ENCODE data around the gene RNF43.
A peak's percentile ranks its signal among the peaks of the same experiment; 100 is the strongest.
"Not testable (repeated sequence)": the region's sequence is repeated elsewhere in the genome, so short reads cannot be mapped to it uniquely, and the experiment has no call there.

The RNF43 gene

DNA sequence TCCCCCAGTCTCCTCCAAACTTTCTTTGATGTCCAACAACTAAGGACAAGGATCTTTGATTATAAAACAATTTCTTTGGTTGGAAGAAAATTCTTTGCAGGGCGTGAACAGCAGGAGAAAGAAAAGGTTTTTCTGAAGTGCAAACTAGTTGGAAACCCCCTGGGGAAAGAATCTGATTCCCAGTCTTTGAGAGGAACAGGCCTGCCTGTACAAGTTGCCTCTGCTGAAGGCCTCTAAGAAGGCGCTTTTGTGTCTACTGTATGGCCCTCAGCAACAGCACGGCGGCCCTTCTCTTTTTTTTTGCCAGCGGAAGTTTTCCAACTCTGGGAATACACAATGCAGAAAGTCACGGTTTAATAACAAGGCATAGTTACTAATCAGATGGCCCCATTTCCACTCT, 14.0 kb downstream of the RNF43 start:
- no peak for ATAC-seq

DNA sequence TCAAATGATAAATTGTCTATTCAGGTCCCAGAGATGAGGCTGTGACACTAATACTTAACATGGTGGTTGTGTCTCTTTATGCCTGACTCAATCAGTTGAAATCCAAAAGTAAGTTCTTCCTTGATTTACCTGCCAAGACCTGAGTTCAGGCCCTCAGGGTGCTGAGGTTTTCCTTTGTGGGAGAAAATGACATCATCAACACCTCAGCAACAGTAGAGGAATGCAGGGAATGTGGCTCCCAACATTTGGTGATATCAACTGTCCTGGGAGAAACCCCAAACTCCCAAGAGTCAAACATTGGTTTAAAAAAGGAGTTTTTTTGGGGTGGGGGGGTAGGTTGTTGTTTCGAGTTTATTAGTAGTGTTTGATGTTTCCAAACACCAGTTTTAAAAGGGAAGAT, 14.7 kb downstream of the RNF43 start:
- ATAC-seq = no peak

DNA sequence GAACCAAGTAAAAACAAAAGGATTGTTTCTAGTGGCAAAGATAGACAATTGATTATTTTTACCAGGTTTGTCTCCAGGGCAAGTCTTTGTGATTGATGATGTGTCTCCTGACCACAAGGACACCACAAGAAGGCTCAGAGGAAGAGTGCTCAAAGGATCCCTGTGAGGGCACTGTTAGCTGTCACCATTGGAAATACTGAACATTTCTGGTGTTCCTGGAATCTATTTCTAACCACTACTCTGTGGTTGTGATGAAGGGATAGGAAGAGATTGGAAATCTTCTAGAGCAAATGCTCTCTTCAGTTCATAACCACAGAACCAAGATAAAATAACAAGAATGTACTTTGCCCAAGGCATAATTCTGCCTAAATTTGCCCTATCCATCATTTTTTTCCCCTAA, 15.3 kb downstream of the RNF43 start:
- no peak for ATAC-seq

DNA sequence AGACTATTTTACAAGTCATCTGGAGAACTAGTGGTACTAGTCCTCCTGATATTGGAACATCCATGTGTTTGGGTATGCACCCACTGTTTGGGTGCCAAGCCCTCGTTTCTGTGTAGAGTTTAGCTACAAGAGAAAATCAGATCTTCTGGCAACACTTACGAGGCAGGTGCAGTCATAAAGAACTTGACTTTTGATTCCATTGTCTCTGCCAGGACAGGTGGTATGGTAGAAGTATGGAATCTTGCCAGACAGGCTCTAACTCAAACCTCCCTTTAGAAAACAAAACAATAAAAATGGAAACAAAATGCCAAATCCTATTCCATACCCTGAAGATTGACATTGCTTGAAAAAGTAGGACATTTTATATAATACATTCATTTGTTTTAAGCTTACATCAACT, 16.0 kb downstream of the RNF43 start:
- ATAC-seq = no peak

DNA sequence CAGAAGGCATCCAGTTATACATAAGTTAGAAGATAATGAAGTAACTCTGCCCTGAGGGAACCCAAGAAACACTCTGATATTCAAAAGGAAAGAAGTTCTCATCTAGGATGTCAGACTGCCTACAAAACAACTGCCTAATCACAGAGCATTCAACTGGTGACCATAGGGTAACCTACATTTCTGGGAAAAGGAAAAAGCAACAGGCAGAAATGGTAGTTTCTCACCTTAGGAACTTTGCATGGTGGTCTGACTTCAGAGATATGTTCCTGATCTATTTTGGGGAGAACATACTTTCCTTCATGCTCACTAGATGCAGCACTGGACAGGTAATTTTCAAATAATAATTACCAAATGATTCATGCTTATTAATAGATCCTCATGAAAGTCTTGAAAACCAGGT, 16.5 kb downstream of the RNF43 start:
- no peak for ATAC-seq

DNA sequence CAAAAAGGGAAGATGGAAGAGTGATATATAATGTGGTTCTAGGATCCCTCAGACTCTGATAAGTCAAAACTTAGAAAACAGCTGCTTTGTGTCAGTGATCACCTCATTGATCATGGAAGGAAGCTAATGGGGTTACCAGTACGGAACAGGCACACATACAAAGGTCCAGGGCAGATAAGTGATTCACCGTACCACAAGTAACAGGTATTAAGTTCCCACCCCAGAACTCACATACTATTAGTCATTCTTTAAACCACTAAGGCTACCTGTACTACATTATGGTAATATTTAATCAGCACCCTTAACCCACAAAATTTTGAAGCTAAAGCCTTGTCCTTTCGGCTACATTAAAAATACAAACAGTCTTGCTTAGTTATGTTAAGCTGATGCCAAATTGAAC, 17.4 kb downstream of the RNF43 start:
- ATAC-seq = peak in 1 of 2 donors; percentile 53

DNA sequence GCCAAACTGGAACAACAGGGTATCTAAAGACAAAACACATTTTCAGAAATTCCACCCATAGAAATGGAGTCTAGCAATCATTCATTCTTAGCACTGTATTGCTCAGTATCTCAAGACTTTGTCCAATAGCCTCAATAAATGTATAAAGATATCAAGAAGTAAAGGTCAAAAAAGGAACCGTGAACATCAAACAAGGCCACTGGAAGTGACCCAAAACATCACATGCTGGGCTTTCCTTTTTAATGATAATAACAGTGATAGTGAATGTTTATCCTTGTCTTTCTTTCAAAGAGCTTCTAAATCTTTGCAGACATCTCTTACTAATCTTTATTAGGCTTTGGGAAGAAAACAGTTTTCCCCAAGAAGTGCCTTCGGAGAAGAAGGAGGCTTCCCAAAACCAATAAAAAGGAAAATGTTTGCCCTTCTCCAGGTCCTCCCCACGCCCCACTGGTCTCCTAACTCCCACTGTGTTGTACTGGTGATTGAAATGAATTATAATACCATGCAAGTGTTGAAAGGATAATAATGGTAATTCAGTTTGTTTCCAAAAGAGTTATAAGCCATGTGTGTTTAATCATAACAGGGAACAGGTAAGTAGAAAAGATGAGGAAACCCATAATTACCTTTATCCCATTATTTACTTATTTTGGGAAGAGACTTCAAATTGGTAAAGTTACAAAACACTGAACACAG, 18.6 kb downstream of the RNF43 start:
- no peak for ATAC-seq

DNA sequence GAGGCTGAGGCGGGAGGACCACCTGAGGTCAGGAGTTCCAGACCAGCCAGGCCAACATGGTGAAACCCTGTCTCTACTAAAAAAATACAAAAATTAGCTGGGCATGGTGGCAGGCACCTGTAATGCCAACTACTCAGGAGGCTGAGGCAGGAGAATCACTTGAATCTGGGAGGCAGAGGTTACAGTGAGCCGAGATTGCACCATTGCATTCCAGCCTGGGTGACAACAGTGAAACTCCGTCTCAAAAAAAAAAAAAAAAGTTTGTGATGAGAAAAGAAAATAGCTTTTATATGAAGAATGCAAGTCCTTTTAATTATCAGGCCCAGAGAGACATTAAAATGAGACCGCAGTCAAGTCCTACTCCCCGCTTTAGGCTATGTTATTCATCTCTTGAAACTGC, 19.9 kb downstream of the RNF43 start:
- ATAC-seq = not testable (repeated sequence)

DNA sequence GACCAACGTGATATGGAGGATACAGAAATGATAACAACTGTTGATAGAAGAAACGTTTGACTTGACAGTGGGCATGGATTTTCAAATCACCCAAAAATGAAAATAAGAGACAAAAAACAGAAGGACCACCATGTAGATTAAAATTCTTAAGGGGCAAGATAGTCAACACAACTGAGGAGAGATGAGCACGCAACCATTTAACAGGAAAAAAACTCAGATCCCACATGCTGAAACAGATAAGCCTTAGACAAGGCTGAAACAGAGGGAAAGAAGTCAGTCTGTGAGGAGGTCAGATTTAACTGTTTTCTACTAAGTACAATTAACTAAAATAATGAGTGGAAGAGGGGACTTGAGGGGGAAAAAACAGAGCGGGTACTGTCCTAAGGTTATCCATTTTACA, 21.2 kb downstream of the RNF43 start:
- ATAC-seq = no peak

DNA sequence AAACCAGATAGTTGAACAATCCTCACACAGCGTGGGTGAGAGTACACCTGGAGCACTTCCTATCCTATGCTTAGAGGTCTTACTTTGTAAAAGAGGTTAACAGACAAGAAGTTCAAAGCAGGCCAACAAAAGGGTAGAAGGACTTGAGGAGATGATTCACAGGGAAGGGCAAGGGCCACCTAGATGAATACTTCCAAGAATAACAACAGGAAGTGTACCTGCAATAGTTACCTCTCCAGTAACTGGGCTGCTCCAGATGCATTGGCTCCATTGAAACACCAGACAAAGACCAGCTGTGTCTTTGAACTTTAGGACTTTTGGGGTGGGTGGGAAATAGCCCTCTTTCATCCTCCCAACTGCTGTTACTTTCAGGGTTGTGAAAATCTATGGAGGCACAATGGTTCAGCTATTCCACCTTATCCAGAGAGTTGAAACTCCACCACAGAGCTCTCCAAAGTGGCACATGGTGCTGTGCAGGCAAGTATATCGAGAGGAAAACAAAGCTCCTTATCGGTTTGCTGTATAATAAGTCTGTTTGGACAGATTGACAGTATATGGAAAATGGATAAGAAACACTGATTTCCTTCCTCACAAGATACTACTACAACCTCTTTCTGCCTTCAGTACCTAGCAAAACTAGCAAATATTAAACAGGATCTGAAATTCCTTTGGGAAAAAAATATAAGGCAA, 22.7 kb downstream of the RNF43 start:
- ATAC-seq = no peak

DNA sequence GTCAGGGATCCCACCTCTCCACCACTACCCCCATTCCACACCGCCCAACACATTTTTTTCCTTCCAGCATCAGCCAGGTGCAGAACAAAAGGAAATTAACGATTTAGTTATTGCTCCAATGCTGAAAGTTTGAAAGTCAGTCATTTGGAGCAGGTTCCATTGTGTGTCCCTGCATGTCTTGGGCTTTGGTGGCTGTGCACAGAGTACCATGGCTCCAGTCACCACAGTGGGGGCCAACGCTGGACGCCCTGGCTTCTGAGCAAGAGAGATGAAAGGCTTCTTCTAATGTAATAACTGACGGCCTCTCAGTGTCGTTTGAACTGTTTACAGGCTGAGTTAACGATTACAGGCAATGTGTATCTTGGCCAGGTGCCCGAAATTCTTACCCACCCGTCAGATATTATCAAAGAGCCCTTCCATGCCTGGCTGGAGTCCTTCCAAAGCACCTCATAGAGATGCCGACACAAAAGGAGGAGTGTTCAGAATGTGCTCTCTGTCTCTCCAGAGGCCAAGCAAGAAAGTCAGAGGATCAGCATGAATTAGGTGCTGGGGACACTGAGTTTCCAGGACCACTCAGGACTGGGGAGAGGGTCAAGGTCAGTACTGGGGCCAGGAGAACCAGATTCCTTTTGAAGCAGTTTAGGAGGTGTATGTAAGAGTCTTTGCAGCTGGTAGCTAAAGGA, 25.9 kb downstream of the RNF43 start:
- ATAC-seq = no peak

DNA sequence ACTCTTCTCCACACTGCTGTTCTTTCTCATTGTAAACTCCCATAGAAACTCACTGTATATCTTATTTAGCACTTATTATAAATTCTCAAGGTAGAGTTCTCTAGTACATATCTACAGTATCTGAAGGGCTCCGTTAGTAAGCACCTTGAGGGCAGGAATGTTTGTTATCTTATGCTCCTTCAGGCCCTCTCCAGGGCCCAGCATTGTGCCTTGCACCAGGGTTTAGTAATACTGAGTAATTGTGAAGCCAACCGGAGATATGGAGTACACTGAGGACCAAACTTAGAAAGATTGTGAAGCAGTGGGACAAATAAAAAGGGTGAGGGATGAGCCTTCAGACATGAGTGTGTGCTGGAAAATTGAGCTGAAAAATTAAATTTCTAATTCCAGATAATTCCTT, 26.4 kb downstream of the RNF43 start:
- ATAC-seq = no peak

DNA sequence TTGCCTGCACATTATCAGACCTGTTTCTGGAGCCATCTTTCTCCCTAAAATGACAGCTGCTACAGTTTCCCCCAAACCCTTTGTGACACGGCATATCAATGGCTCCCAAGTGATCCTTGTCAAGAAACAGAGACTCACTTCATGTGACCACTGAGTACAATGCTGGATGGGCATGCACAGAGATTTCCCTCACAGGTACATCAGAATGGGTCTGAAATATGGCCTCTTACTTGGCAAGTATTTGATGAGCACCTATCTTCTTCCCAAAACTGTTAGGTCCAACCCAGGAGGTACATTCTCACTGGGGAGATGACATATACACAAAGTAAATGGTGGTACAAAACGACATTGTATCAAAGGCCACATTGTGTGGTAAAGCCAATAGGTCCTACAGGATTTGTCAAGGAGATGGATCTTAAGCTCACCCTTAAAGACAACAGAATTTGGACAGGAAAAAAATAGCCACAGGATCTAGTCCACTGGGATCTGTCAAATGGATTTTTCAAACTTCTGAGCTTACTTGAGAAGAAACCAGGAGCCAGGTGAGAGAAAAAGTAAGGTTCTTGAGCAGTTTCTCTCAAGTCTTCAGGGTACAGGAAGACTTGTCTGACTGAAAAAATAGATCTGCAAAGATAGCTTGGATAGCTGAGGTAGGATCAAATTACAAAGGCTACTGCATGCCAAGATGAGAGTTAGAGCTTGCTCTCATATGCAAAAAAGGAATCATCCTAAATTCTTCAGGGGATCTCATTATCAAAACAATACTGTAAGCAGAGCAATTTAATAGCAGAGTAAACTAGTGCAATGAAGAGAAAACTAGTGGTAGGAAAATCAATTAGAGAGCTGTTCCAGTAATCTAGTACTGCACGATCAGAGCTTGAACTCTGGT, 28.8 kb downstream of the RNF43 start:
- no peak for ATAC-seq

DNA sequence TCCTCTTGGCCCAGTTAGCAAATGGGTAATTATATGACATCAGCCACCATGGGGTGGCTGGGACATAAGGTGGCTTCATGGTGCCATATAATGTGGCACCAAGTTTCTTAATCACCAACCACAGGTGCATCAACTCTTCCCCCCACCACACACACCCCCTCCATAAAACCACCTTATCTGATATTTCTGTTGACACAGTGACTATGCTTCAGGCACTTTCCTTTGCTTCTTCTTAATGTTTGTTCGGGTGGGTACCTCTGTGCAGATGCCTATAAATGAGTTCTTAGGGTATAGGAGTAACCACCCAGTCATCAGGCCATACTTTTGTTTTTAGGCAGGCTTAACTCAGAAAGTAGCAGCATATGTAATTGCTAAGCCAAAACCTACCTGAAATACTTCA, 29.5 kb downstream of the RNF43 start:
- peak; percentile 28 to 62 for ATAC-seq

DNA sequence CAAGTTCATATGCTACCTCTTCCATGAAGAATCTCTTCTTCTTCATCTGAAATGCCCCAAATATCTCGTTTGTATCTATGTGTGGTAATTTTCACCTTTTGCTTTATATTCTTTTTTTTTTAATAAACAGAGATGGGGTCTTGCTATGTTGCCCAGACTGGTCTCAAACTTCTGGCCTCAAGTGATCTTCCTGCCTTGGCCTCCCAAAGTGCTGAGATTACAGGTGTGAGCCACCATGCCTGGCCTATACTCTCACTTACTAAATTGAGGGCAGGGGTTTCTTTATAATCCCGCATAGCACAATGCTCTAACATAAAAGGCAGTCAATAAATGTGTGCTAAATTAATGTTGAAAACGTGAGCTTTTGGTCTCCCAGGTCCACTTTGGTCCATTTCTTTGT, 30.6 kb downstream of the RNF43 start:
- no peak for ATAC-seq

DNA sequence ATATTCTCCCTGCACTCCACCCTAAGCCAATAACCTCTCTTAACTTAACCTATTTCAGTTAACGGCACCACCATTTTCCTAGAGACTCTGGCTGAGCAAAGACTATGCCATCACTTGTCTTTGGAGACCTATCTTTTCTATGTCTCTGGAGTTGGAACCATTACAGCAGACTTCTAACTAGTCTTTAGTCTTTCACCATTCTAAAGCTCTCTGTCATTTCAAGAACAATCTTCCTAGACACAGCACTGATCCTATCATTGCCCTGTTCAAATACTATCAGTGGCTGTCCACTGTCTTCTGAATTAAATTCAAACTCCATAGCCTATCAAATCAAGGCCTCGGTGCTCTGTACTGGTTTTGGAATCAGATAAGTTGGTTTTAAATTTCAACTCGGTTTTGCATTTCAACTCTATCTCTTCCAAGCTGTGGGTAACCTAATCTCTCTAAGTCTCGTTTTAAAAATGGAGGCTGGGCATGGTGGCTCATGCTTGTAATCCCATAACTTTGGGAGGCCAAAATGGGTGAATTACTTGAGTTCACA, 31.9 kb downstream of the RNF43 start:
- ATAC-seq = no peak

DNA sequence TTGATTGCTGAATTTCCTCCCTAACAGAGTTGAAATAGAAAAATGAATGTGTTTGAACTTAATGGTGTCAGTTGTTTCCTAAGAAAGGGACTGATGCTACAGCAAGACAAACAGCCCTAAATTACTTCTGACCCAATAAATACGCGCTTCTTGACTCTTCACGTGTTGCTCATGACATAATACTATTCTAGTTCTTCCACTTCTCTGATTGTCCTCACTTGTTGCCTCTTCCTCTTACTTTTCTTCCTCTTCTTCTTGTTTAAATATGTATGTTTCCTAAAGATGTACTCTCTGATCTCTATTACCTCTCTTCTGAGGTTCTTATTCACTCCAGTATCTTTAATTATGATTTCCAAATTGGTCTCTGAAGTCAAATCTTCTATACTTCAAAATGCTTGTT, 32.4 kb downstream of the RNF43 start:
- no peak for ATAC-seq

DNA sequence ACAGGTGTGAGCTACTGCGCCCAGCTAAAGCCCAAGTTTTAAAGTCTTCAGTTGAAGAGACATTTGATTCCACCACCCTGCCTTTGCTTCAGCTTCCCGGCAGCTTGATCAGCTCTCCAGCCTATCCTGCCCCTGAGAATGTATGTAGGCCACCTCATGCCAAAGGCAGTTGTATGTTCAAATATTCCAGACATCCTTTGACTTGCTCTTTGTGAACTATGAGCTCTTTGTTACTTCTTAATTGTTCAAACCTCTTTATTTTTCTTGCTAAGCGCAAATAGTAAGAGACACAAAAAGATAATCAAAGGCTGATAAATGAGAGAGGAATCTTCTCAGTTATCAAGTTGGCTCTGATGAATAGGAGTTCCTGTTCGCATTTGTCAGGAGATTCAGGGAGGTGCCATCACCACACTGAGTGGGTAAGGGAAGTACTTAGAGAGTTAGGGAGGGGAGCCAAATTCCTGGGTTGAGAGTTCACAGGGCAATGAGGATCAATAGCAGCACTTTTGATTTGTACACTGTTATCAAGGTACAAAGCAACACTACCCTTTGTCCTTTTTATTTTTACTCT, 33.4 kb downstream of the RNF43 start:
- ATAC-seq = no peak

DNA sequence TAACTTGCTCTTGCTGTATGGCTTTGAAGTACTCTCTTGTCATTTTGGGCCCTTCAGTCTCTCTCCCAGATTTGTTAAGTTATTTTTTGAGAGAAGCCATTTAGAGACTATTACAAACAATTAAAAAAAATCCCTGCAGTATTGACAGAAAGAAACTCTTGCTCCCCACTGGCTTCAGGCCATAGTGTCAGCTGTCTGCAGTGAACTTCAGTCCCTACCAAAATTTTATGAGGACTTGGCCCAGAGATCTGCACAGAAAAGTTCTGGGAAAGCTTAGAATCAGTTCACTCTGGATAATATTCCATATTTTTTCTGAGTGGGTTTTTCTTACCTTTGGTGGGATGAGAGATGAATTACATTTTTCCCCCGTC, 34.5 kb downstream of the RNF43 start:
- no peak for ATAC-seq

DNA sequence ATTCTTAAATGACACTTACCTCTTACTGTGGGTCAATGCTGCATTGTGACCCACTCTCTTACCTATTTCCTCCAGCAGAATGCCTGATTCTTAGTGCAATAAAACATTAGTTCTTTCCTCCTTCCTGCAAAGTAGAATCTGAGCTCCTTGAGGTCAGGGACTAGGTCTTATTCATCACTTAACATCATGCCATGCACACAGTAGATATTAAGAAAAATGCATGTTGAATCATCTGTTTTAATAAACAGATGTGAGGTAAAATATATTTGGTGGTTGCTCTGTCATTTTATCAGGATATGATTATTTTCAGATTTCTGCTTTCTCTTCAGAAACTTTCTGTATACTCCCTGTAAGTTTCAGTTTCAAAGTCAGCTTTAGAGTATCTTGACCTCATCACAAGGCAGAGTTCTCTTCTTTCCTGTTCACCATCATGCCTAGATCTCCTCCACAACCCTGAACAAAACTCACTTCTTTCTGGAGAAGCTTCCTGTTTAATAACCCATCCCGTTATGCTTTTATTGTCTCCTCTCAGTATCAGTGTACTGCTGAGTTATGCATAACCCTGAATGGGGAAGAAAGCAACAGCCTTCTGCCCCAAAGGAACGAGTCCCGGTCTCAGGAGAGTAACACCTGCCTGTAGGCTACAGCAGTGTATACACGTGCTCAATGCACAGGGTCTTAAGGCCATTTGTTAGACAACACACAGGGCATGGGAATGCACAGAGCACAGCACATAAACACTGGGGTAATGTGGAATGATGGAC, 35.0 kb downstream of the RNF43 start:
- peak; percentile 89 to 92 for ATAC-seq

DNA sequence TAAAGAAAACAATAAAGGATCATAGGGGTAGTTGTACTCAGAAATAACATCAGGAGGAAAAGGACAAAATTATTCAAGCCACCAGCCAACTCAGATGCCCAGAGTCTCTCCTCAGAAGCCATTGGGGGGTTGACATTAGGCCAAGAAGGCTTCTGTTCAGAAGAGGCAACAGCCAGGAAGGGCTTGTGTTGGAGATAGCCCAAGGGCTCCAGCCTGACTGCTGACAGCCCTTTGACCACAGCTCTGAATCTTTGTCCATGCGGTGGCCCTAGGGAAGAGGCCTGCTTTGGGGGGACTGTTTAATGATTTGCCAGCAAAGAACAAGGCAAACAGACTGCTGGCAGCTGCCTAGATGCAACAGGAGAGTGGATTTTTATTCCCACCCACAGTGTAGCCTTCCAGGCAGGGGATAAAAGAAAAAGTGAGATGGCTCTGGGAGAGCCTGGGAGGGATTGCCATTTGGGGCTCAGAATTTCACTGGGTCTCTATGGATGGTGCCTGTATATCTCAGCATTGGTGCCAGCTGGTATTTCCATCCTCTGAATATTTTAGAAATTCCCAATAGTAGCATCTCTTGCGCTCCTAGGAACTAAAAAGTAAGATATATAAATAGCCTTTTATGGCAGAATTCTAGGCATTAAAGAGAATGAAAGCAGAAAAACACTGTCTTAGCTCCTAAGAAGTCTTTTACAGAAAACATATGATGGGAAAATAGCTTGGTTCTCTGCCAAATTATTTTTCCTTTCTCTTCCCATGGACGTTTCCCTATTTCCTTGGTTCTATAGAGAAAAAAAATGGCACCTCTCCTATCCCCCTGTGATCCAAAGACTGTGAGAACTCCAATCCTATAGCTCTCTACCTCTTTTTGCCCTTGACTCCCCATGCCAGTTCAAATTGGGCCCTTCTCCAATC, 36.0 kb downstream of the RNF43 start:
- no peak for ATAC-seq
